K562 (cell line): ENCODE measurements around the gene ZNF488. TPM values are rescaled to one million over a fixed set of nuclear protein-coding genes. Genes with fewer than 3 reads are reported as not detected.
A peak's percentile ranks its signal among the peaks of the same experiment; 100 is the strongest.

Experiments used
- CHCHD3 ChIP-seq: fragments of 250-450 bp; sonication (Bioruptor Pico); IDR thresholded peaks from 2 replicates; pipeline ENCODE4 v2.1.2; 2022; ENCODE audit warnings: mild to moderate bottlenecking
- COPS2 ChIP-seq: fragments of 450-650 bp; conservative IDR thresholded peaks from 2 replicates; pipeline ENCODE4 v1.6.1; 2016; ENCODE audit warnings: mild to moderate bottlenecking, moderate library complexity
- DNMT1 ChIP-seq: fragments of 450-650 bp; IDR thresholded peaks from 2 replicates; pipeline ENCODE4 v1.6.1; 2016; ENCODE audit warnings: antibody characterized with exemption, mild to moderate bottlenecking
- ETV1 ChIP-seq: fragments of 450-650 bp; conservative IDR thresholded peaks from 2 replicates; pipeline ENCODE4 v1.6.1; 2016; ENCODE audit warnings: missing genetic modification characterization, control low read depth, low read depth, missing compliant biosample characterization
- ILK ChIP-seq: fragments of 450-650 bp; IDR thresholded peaks from 2 replicates; pipeline ENCODE4 v1.6.1; 2016; ENCODE audit warnings: missing genetic modification characterization, low read depth, mild to moderate bottlenecking, missing compliant biosample characterization, moderate library complexity, borderline replicate concordance
- KAT8 ChIP-seq: fragments of 450-650 bp; IDR thresholded peaks from 2 replicates; pipeline ENCODE4 v1.6.1; 2016; ENCODE audit warnings: low read depth, mild to moderate bottlenecking
- MAZ ChIP-seq, 2 experiments: fragments of 450-650 bp in 1 of 2; sonication (generic) in 1 of 2; formaldehyde crosslinking; IDR thresholded peaks in 1 of 2; conservative IDR thresholded peaks in 1 of 2; 2 replicates each; pipeline versions ENCODE4 v1.4.0 to v1.5.0; 2020; ENCODE audit warnings: mild to moderate bottlenecking in 1 of 2, missing genetic modification reagents in 1 of 2
- MBD2 ChIP-seq: sonication (generic); IDR thresholded peaks from 2 replicates; pipeline ENCODE4 v1.6.1; 2016; ENCODE audit warnings: low read depth, borderline replicate concordance
- PML ChIP-seq: IDR thresholded peaks from 2 replicates; pipeline ENCODE4 v1.6.1; 2012; ENCODE audit warnings: low read length, inconsistent platforms
- RBFOX2 ChIP-seq: fragments of 200-400 bp; formaldehyde crosslinking; IDR thresholded peaks from 2 replicates; pipeline ENCODE4 v1.6.1; 2017; ENCODE audit warnings: low read depth, mild to moderate bottlenecking, low read length, moderate library complexity
- RCOR1 ChIP-seq, 2 experiments: IDR thresholded peaks; 2 replicates each; pipeline ENCODE4 v1.6.1; 2012; ENCODE audit warnings: low read depth in 2 of 2, low read length in 2 of 2, borderline replicate concordance in 1 of 2, improper control_type of control experiment in 1 of 2
- SIN3B ChIP-seq: fragments of 450-650 bp; IDR thresholded peaks from 2 replicates; pipeline ENCODE4 v1.6.1; 2017; ENCODE audit warnings: low read depth, mild to moderate bottlenecking, moderate library complexity
- THAP12 ChIP-seq: fragments of 250-450 bp; sonication (Bioruptor Pico); IDR thresholded peaks from 2 replicates; pipeline ENCODE4 v1.9.0; 2021; ENCODE audit warnings: mild to moderate bottlenecking, inconsistent platforms
- THRB ChIP-seq: fragments of 450-650 bp; formaldehyde crosslinking; conservative IDR thresholded peaks from 2 replicates; pipeline ENCODE4 v1.4.0; 2022; ENCODE audit warnings: mild to moderate bottlenecking, missing genetic modification characterization
- ZNF124 ChIP-seq: sonication (generic); formaldehyde crosslinking; IDR thresholded peaks from 2 replicates; pipeline ENCODE4 v1.8.1; 2022; ENCODE audit warnings: missing genetic modification reagents
- ZNF407 ChIP-seq: fragments of 450-650 bp; IDR thresholded peaks from 2 replicates; pipeline ENCODE4 v1.6.1; 2016; ENCODE audit warnings: low read depth
- ZNF561 ChIP-seq: fragments of 450-650 bp; formaldehyde crosslinking; conservative IDR thresholded peaks from 2 replicates; pipeline ENCODE4 v1.4.0; 2020; ENCODE audit warnings: mild to moderate bottlenecking, moderate library complexity
- polyA plus RNA-seq, 8 experiments: library from polyadenylated mRNA; depleted of rRNA in 4 of 8; stranded (reverse) in 5 of 8; unstranded in 3 of 8; fragments of >200 nt; fragmentation: Nextera tagmentation in 2 of 8; fragmentation: Illumina TruSeq in 1 of 8; extraction: Ambion mirVana in 2 of 8; extraction: Trizol in 1 of 8; gene quantifications; 2 replicates each; pipeline versions ENCODE4 v1.2.1 to v1.2.3, GENCODE V29; 2011 to 2014; ENCODE audit warnings: inconsistent platforms in 1 of 8, missing spikeins in 1 of 8
- total RNA-seq, 7 experiments: library from RNA; depleted of rRNA in 6 of 7; stranded (reverse); fragments of >200 nt in 6 of 7; fragmentation: Illumina TruSeq in 2 of 7; extraction: Trizol in 2 of 7; gene quantifications; 2 replicates each; pipeline versions ENCODE4 v1.2.1 to v1.2.3, GENCODE V29; 2011 to 2021; ENCODE audit warnings: low replicate concordance in 1 of 7

The ZNF488 gene
- total and polyA plus RNA-seq, 9 of the 15 experiments (the other 6 are each of a cell fraction or from before 2014, with no cell fraction given), result 0.03 to 0.09 (median 0.05) TPM; not detected in 3

GRCh38 chr10:47336387-47337134, 47.5 kb downstream of the ZNF488 start (continued):
- TF ChIP-seq THRB, result no peak
- TF ChIP-seq ETV1 (tag), result peak; percentile 45
- no peak for TF ChIP-seq ZNF407
- no peak for TF ChIP-seq ILK
- no peak for TF ChIP-seq ZNF124
- TF ChIP-seq RBFOX2, result peak; percentile 58
- no peak for TF ChIP-seq PML
- TF ChIP-seq RCOR1 (IDR thresholded peaks at IDR 0.05; ENCODE audit: borderline replicate concordance in 1 of 2, low read depth in 2 of 2, low read length in 2 of 2), result peak in 1 of 2 experiments; percentile 67; a peak in 2 of 4 replicates
- no peak for TF ChIP-seq DNMT1
- no peak for TF ChIP-seq MAZ (CRISPR knock-in tag; conservative IDR thresholded peaks at IDR 0.05 in 1 of 2, IDR thresholded peaks at IDR 0.05 in 1 of 2)
- no peak for TF ChIP-seq ZNF561 (CRISPR knock-in tag)
- no peak for TF ChIP-seq CHCHD3 (CRISPR knock-in tag)
- no peak for TF ChIP-seq COPS2
- no peak for TF ChIP-seq SIN3B
- TF ChIP-seq THAP12, result no peak
- TF ChIP-seq KAT8, result no peak
- no peak for TF ChIP-seq MBD2
